ENCODE data around the gene APCS.

DNA sequence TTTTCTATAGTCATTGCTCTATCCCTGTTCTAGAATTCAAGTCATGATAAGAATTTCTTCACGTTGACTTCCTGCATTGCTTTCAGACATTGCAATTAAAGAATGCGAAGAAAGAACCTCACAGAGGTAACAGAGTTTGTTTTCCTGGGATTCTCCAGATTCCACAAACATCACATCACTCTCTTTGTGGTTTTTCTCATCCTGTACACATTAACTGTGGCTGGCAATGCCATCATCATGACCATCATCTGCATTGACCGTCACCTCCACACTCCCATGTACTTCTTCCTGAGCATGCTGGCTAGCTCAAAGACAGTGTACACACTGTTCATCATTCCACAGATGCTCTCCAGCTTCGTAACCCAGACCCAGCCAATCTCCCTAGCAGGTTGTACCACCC, 10.6 kb downstream of the APCS start:
- TF ChIP-seq, protein P1, sequence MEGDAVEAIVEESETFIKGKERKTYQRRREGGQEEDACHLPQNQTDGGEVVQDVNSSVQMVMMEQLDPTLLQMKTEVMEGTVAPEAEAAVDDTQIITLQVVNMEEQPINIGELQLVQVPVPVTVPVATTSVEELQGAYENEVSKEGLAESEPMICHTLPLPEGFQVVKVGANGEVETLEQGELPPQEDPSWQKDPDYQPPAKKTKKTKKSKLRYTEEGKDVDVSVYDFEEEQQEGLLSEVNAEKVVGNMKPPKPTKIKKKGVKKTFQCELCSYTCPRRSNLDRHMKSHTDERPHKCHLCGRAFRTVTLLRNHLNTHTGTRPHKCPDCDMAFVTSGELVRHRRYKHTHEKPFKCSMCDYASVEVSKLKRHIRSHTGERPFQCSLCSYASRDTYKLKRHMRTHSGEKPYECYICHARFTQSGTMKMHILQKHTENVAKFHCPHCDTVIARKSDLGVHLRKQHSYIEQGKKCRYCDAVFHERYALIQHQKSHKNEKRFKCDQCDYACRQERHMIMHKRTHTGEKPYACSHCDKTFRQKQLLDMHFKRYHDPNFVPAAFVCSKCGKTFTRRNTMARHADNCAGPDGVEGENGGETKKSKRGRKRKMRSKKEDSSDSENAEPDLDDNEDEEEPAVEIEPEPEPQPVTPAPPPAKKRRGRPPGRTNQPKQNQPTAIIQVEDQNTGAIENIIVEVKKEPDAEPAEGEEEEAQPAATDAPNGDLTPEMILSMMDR (conservative IDR thresholded peaks at IDR 0.05; ENCODE audit: low read length) = no peak
- TF ChIP-seq EZH2phosphoT487 (IDR thresholded peaks at IDR 0.05; ENCODE audit: borderline replicate concordance, low read depth, low read length) = no peak

All from OCI-LY7 (cell line).